ENCODE measurements around the gene OBSCN.

OBSCN gene

DNA sequence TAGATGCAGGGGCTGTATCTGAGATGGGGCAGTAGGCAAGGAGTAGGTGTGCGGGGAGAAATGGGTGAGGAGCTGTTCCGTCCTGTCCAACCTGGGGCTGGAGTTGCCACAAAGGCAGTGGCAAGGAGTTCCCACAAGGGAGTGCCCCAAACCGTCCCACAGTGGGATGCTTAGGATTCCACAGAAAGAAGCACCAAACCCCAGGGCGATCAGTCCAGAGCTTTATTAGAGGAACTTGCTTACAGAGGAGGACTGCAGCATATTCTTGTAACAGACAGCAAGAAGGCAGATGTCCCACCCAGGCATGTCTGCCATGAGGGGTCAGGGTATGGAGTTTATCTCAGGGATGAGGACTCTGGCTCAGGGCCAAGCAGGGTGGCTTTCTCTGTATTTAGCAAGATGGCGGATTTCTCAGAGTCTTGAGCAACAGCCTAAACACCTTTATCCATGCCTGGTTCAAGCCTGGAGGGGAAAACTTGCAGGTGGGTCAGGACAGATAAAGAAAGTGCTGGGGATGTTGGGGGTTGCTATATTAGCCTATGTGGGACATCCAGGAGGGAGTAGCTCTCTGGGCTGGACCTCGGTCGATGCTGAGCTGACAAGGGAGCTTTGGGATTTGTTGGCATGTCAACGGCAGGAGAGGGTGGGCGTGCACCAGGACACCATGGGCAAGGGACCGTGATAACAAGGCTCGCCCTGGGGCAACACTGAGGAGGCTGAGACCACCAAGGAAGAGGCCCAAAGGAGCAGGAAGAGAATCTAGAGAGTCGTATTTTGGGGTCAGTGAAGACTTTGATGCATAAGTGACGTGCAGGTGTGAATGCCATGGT is 32.8 kb downstream of the OBSCN start:
- H3F3A ChIP-seq (ENCODE audit: insufficient read depth, low read length) = no peaks in the 10 kb centered on the region
- no peak overlapping the region for H3K4me3 ChIP-seq (ENCODE audit: low read depth, low read length, poor library complexity, severe bottlenecking)
- no peaks in the 10 kb centered on the region for H3K79me2 ChIP-seq (ENCODE audit: insufficient read depth, low read length)
- no peaks in the 10 kb centered on the region for H3K9me2 ChIP-seq (ENCODE audit: low read depth, low read length)
- TF ChIP-seq, protein P1, sequence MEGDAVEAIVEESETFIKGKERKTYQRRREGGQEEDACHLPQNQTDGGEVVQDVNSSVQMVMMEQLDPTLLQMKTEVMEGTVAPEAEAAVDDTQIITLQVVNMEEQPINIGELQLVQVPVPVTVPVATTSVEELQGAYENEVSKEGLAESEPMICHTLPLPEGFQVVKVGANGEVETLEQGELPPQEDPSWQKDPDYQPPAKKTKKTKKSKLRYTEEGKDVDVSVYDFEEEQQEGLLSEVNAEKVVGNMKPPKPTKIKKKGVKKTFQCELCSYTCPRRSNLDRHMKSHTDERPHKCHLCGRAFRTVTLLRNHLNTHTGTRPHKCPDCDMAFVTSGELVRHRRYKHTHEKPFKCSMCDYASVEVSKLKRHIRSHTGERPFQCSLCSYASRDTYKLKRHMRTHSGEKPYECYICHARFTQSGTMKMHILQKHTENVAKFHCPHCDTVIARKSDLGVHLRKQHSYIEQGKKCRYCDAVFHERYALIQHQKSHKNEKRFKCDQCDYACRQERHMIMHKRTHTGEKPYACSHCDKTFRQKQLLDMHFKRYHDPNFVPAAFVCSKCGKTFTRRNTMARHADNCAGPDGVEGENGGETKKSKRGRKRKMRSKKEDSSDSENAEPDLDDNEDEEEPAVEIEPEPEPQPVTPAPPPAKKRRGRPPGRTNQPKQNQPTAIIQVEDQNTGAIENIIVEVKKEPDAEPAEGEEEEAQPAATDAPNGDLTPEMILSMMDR (IDR thresholded peaks at IDR 0.05; ENCODE audit: low read length) = no peak
- TF ChIP-seq EZH2 (IDR thresholded peaks at IDR 0.05; ENCODE audit: borderline replicate concordance, low read length) = no peak
- H3K9ac ChIP-seq (ENCODE audit: low read length) = no peak overlapping the region
- H3K4me1 ChIP-seq (ENCODE audit: insufficient read depth, low read length, severe bottlenecking) = no peaks in the 10 kb centered on the region
- H3K4me2 ChIP-seq (ENCODE audit: low read length) = no peak overlapping the region
- peaks cover 16% of the 10 kb centered on the region; the same call in 1 of the 2 replicates for H3K9me3 ChIP-seq (ENCODE audit: low read length)
- no peaks in the 10 kb centered on the region for H4K20me1 ChIP-seq (ENCODE audit: insufficient read depth, low read length)
- no peak overlapping the region for H3K27ac ChIP-seq (ENCODE audit: low read depth, low read length, poor library complexity, severe bottlenecking)
- H2AFZ ChIP-seq (ENCODE audit: low read length) = no peak overlapping the region
- H3K27me3 ChIP-seq (ENCODE audit: insufficient read depth, low read length) = no peaks in the 10 kb centered on the region
- H3K36me3 ChIP-seq (ENCODE audit: insufficient read depth, low read length) = no peaks in the 10 kb centered on the region

DNA sequence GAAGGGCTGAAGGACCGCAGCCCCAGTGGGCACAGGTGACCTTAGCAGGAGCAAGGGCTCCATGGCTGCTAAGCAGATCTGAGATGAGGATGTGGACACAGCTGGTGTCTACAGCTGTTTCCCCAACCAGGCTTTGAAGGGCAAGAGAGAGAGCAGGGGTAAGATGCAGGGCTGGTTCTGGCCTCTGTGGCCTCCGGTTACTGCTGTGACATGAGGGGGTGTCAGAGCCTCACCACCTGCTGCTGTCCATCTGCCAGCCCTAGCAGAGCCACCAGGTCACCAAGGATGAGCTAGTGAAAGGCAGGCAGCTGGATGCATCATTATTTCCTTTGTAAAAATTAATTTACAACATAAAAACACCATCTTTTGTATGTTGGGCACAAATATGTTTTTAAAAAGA is 33.4 kb downstream of the OBSCN start:
- no peak overlapping the region for H2AFZ ChIP-seq (ENCODE audit: low read length)
- no peaks in the 10 kb centered on the region for H3K9me2 ChIP-seq (ENCODE audit: low read depth, low read length)
- no peaks in the 10 kb centered on the region for H4K20me1 ChIP-seq (ENCODE audit: insufficient read depth, low read length)
- no peak overlapping the region for H3K4me3 ChIP-seq (ENCODE audit: low read depth, low read length, poor library complexity, severe bottlenecking)
- H3K9me3 ChIP-seq (ENCODE audit: low read length) = peaks cover 18% of the 10 kb centered on the region; the same call in 1 of the 2 replicates
- no peaks in the 10 kb centered on the region for H3F3A ChIP-seq (ENCODE audit: insufficient read depth, low read length)
- H3K27me3 ChIP-seq (ENCODE audit: insufficient read depth, low read length) = no peaks in the 10 kb centered on the region
- no peaks in the 10 kb centered on the region for H3K36me3 ChIP-seq (ENCODE audit: insufficient read depth, low read length)
- H3K4me1 ChIP-seq (ENCODE audit: insufficient read depth, low read length, severe bottlenecking) = no peaks in the 10 kb centered on the region
- TF ChIP-seq, protein P1 (IDR thresholded peaks at IDR 0.05; ENCODE audit: low read length) = no peak
- TF ChIP-seq EZH2 (IDR thresholded peaks at IDR 0.05; ENCODE audit: borderline replicate concordance, low read length) = no peak
- no peak overlapping the region for H3K9ac ChIP-seq (ENCODE audit: low read length)
- H3K27ac ChIP-seq (ENCODE audit: low read depth, low read length, poor library complexity, severe bottlenecking) = no peak overlapping the region
- H3K4me2 ChIP-seq (ENCODE audit: low read length) = no peak overlapping the region
- no peaks in the 10 kb centered on the region for H3K79me2 ChIP-seq (ENCODE audit: insufficient read depth, low read length)

DNA sequence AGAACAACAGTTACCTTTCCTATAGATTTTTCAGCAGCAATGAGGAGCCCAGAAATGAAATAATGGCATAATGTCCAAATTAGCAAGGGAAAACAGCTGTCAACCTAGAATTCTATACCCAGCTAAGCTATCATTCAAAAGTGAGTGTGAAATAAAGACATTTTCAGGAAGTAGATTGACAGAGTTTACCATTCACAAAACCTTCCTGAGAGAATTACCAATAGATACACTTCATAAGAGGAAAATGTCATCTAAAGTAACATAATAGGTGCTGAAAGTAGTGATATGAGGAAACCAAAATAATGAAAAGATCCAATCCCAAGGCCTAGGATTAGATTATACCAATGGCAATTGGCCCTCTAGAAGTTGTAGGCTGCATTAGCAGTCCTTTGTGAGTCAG is 34.6 kb downstream of the OBSCN start:
- Histone ChIP-seq H4K20me1 (ENCODE audit: insufficient read depth, low read length) (no peaks in the 10 kb centered on the region), H2AFZ (ENCODE audit: low read length) (no peak overlapping the region), H3K4me3 (ENCODE audit: low read depth, low read length, poor library complexity, severe bottlenecking) (no peak overlapping the region), H3K79me2 (ENCODE audit: insufficient read depth, low read length) (no peaks in the 10 kb centered on the region), H3K27me3 (ENCODE audit: insufficient read depth, low read length) (no peaks in the 10 kb centered on the region), H3K9me2 (ENCODE audit: low read depth, low read length) (no peaks in the 10 kb centered on the region), H3K9ac (ENCODE audit: low read length) (no peak overlapping the region), H3K4me2 (ENCODE audit: low read length) (no peak overlapping the region), H3F3A (ENCODE audit: insufficient read depth, low read length) (no peaks in the 10 kb centered on the region), H3K9me3 (ENCODE audit: low read length) (peaks cover 20% of the 10 kb centered on the region; the same call in 1 of the 2 replicates), H3K36me3 (ENCODE audit: insufficient read depth, low read length) (no peaks in the 10 kb centered on the region), H3K4me1 (ENCODE audit: insufficient read depth, low read length, severe bottlenecking) (no peaks in the 10 kb centered on the region), H3K27ac (ENCODE audit: low read depth, low read length, poor library complexity, severe bottlenecking) (no peak overlapping the region)
- TF ChIP-seq, protein P1 (IDR thresholded peaks at IDR 0.05; ENCODE audit: low read length) = no peak
- no peak for TF ChIP-seq EZH2 (IDR thresholded peaks at IDR 0.05; ENCODE audit: borderline replicate concordance, low read length)
